HEK293 (cell line): Measurements from ENCODE around the gene STAT5B.
A peak's percentile ranks its signal among the peaks of the same experiment; 100 is the strongest.

Experiments
- CTCF ChIA-PET: fragments of 350-600 bp; formaldehyde crosslinking; extraction: SDS; loops from one replicate; lab custom pipeline; 2021; ENCODE audit warnings: antibody characterized with exemption; lab: Yijun Ruan, JAX
- POLR2A ChIA-PET: fragments of 300-600 bp; formaldehyde crosslinking; extraction: SDS; loops from one replicate; lab custom pipeline; 2020; ENCODE audit warnings: antibody characterized with exemption, inconsistent platforms; lab: Yijun Ruan, JAX
- H3K27ac ChIP-seq: fragments of 200-500 bp; sonication (Bioruptor generic); 2 replicates; pipeline ENCODE4 v1.5.1; 2014; ENCODE audit warnings: low read depth, low read length, control low read depth, inconsistent platforms; ENCODE audit errors: extremely low read depth
- H3K36me3 ChIP-seq, 2 experiments: fragments of 200-500 bp in 1 of 2; sonication (Bioruptor generic) in 1 of 2; 1 replicate in 1 of 2; 2 replicates in 1 of 2; pipeline ENCODE4 v1.5.1; 2014 to 2017; ENCODE audit warnings: inconsistent platforms in 2 of 2, low read length in 2 of 2; ENCODE audit not compliant: control insufficient read depth in 2 of 2, insufficient read depth in 1 of 2
- H3K4me1 ChIP-seq: fragments of 200-500 bp; sonication (Bioruptor generic); 2 replicates; pipeline ENCODE4 v1.5.1; 2014; ENCODE audit warnings: mild to moderate bottlenecking, low read length, inconsistent platforms; ENCODE audit not compliant: control insufficient read depth, insufficient read depth
- H3K4me3 ChIP-seq: 2 replicates; pipeline ENCODE4 v1.5.1; 2011; ENCODE audit warnings: low read depth, mild to moderate bottlenecking, control low read depth, low read length, moderate library complexity
- H3K9me3 ChIP-seq: fragments of 200-500 bp; sonication (Bioruptor generic); 2 replicates; pipeline ENCODE4 v1.5.1; 2014; ENCODE audit warnings: low read depth, low read length, inconsistent platforms; ENCODE audit not compliant: control insufficient read depth, insufficient read depth
- GLIS1 ChIP-seq: fragments of 450-650 bp; formaldehyde crosslinking; IDR thresholded peaks from 2 replicates; pipeline ENCODE4 v1.5.1; 2016; ENCODE audit warnings: missing biosample characterization, missing genetic modification characterization
- KLF7 ChIP-seq: fragments of 450-650 bp; formaldehyde crosslinking; IDR thresholded peaks from 2 replicates; pipeline ENCODE4 v1.5.1; 2016; ENCODE audit warnings: missing biosample characterization, missing genetic modification characterization, borderline replicate concordance
- MZF1 ChIP-seq: fragments of 450-650 bp; formaldehyde crosslinking; IDR thresholded peaks from 2 replicates; pipeline ENCODE4 v1.5.1; 2017; ENCODE audit warnings: missing biosample characterization, missing genetic modification characterization, borderline replicate concordance
- PRDM10 ChIP-seq: fragments of 450-650 bp; formaldehyde crosslinking; IDR thresholded peaks from 2 replicates; pipeline ENCODE4 v1.5.1; 2016; ENCODE audit warnings: missing biosample characterization, missing genetic modification characterization
- ZBTB21 ChIP-seq: fragments of 450-650 bp; formaldehyde crosslinking; IDR thresholded peaks from 2 replicates; pipeline ENCODE4 v1.5.1; 2017; ENCODE audit warnings: missing biosample characterization, missing genetic modification characterization
- ZFP3 ChIP-seq: fragments of 450-650 bp; formaldehyde crosslinking; IDR thresholded peaks from 2 replicates; pipeline ENCODE4 v1.5.1; 2016; ENCODE audit warnings: low read depth, missing biosample characterization, missing genetic modification characterization
- ZNF155 ChIP-seq: fragments of 450-650 bp; formaldehyde crosslinking; IDR thresholded peaks from 2 replicates; pipeline ENCODE4 v1.5.1; 2016; ENCODE audit warnings: missing biosample characterization, missing genetic modification characterization
- ZNF157 ChIP-seq: fragments of 450-650 bp; formaldehyde crosslinking; IDR thresholded peaks from 2 replicates; pipeline ENCODE4 v1.5.1; 2016; ENCODE audit warnings: missing biosample characterization, missing genetic modification characterization
- ZNF174 ChIP-seq: fragments of 450-650 bp; formaldehyde crosslinking; IDR thresholded peaks from 2 replicates; pipeline ENCODE4 v1.5.0; 2017; ENCODE audit warnings: missing biosample characterization, mild to moderate bottlenecking, missing genetic modification characterization
- ZNF239 ChIP-seq: fragments of 450-650 bp; formaldehyde crosslinking; IDR thresholded peaks from 2 replicates; pipeline ENCODE4 v1.5.1; 2016; ENCODE audit warnings: missing biosample characterization, missing genetic modification characterization
- ZNF37A ChIP-seq: fragments of 450-650 bp; IDR thresholded peaks from 2 replicates; pipeline ENCODE4 v1.5.1; 2018; ENCODE audit warnings: missing biosample characterization, missing genetic modification characterization
- ZNF596 ChIP-seq: fragments of 450-650 bp; IDR thresholded peaks from 2 replicates; pipeline ENCODE4 v1.5.0; 2018; ENCODE audit warnings: missing biosample characterization, mild to moderate bottlenecking, missing genetic modification characterization, moderate library complexity
- ZNF660 ChIP-seq: fragments of 450-650 bp; IDR thresholded peaks from 2 replicates; pipeline ENCODE4 v1.5.1; 2018; ENCODE audit warnings: missing biosample characterization, mild to moderate bottlenecking, missing genetic modification characterization
- ZNF704 ChIP-seq: fragments of 450-650 bp; formaldehyde crosslinking; IDR thresholded peaks from 2 replicates; pipeline ENCODE4 v1.5.1; 2016; ENCODE audit warnings: missing biosample characterization, missing genetic modification characterization
- ZNF830 ChIP-seq: fragments of 450-650 bp; IDR thresholded peaks from 2 replicates; pipeline ENCODE4 v1.5.0; 2018; ENCODE audit warnings: missing biosample characterization, missing genetic modification characterization, low read depth, mild to moderate bottlenecking, moderate library complexity
- TF ChIP-seq, protein P1 (sequence below): fragments of 450-650 bp; IDR thresholded peaks from 2 replicates; pipeline ENCODE4 v1.5.1; 2018; ENCODE audit warnings: missing biosample characterization, mild to moderate bottlenecking, missing genetic modification characterization
- TF ChIP-seq, protein P2 (sequence below): fragments of 450-650 bp; formaldehyde crosslinking; IDR thresholded peaks from 2 replicates; pipeline ENCODE4 v1.5.1; 2016; ENCODE audit warnings: missing biosample characterization, missing genetic modification characterization

The STAT5B gene

DNA sequence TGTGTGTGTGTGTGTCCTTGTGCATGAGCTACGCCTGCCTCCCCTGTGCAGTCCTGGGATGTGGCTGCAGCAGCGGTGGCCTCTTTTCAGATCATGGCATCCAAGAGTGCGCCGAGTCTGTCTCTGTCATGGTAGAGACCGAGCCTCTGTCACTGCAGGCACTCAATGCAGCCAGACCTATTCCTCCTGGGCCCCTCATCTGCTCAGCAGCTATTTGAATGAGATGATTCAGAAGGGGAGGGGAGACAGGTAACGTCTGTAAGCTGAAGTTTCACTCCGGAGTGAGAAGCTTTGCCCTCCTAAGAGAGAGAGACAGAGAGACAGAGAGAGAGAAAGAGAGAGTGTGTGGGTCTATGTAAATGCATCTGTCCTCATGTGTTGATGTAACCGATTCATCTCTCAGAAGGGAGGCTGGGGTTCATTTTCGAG lies 34.6 kb upstream of the STAT5B start:
- Histone ChIP-seq H3K9me3 (no peaks in the 10 kb centered on the region), H3K36me3 (peaks cover 7 to 18% of the 10 kb centered on the region in 2 experiments), H3K4me3 (no peak overlapping the region), H3K4me1 (peaks cover 2% of the 10 kb centered on the region)
- ChIA-PET POLR2A (interaction anchor here (0.6 kb wide), 1 partner anchor 8 kb away, joined by 8 read pairs; no protein-coding TSS in a partner anchor), CTCF (interaction anchor here (0.5 to 22.0 kb wide), 9 partner anchors 15 to 260 kb away, joined by 3 to 378 read pairs (median 5); no protein-coding TSS in a partner anchor)
- TF ChIP-seq ZNF239 (no peak), ZNF596 (0 out of 2 replicates have a peak, but pooled peaks have one; percentile 48), ZBTB21 (tag by site-specific recombination) (no peak), ZNF704 (tag by site-specific recombination) (no peak), ZNF830 (no peak), MZF1 (tag by site-specific recombination) (no peak)
- TF ChIP-seq, all 188 proteins: peak for 1
- H3K27ac ChIP-seq: no peak overlapping the region

- H3K4me3 ChIP-seq: no peak overlapping the region
- H3K4me1 ChIP-seq: peaks cover 2% of the 10 kb centered on the region
- H3K36me3 ChIP-seq: peaks cover 4 to 12% of the 10 kb centered on the region in 2 experiments
- ChIA-PET POLR2A (interaction anchor here (0.6 kb wide), 1 partner anchor 9 kb away, joined by 8 read pairs; no protein-coding TSS in a partner anchor), CTCF (interaction anchor here (1.1 to 22.0 kb wide), 6 partner anchors 8 to 217 kb away, joined by 3 to 378 read pairs (median 5); no protein-coding TSS in a partner anchor)
- 0 out of 2 replicates have a peak, but pooled peaks have one; percentile 22 for TF ChIP-seq PRDM10 (tag by site-specific recombination)
- no peak for TF ChIP-seq ZNF37A (tag by site-specific recombination)
- TF ChIP-seq KLF7 (tag by site-specific recombination): no peak
- TF ChIP-seq, all 188 proteins: peak for 1
- Histone ChIP-seq H3K27ac (no peak overlapping the region), H3K9me3 (no peaks in the 10 kb centered on the region)
Measured at GRCh38 chr17:42309986-42310786, 34.0 kb upstream of the STAT5B start.

GRCh38 chr17:42309142-42309541 lies 33.0 kb upstream of the STAT5B start:
- no peak overlapping the region for H3K27ac ChIP-seq
- peaks cover 0 to 8% of the 10 kb centered on the region in 2 experiments; a peak in 1 of 3 replicates for H3K36me3 ChIP-seq
- TF ChIP-seq ZFP3 (no peak), GLIS1 (no peak), ZNF155 (tag by site-specific recombination) (no peak), ZNF174 (tag by site-specific recombination) (no peak), ZNF157 (tag by site-specific recombination) (no peak), ZNF660 (tag by site-specific recombination) (no peak)
- TF ChIP-seq, protein P1, sequence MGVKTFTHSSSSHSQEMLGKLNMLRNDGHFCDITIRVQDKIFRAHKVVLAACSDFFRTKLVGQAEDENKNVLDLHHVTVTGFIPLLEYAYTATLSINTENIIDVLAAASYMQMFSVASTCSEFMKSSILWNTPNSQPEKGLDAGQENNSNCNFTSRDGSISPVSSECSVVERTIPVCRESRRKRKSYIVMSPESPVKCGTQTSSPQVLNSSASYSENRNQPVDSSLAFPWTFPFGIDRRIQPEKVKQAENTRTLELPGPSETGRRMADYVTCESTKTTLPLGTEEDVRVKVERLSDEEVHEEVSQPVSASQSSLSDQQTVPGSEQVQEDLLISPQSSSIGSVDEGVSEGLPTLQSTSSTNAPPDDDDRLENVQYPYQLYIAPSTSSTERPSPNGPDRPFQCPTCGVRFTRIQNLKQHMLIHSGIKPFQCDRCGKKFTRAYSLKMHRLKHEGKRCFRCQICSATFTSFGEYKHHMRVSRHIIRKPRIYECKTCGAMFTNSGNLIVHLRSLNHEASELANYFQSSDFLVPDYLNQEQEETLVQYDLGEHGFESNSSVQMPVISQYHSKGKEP (tag by site-specific recombination): no peak
- TF ChIP-seq, protein P2, sequence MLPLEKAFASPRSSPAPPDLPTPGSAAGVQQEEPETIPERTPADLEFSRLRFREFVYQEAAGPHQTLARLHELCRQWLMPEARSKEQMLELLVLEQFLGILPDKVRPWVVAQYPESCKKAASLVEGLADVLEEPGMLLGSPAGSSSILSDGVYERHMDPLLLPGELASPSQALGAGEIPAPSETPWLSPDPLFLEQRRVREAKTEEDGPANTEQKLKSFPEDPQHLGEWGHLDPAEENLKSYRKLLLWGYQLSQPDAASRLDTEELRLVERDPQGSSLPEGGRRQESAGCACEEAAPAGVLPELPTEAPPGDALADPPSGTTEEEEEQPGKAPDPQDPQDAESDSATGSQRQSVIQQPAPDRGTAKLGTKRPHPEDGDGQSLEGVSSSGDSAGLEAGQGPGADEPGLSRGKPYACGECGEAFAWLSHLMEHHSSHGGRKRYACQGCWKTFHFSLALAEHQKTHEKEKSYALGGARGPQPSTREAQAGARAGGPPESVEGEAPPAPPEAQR (tag by site-specific recombination): no peak
- peaks cover 2% of the 10 kb centered on the region for H3K4me1 ChIP-seq
- ChIA-PET POLR2A (interaction anchor here (0.7 kb wide), 1 partner anchor 33 kb away, joined by 3 read pairs; the partner anchor contains the start of gene STAT5B), CTCF (interaction anchor here (0.8 to 22.0 kb wide), 5 partner anchors 7 to 218 kb away, joined by 3 to 378 read pairs (median 4); no protein-coding TSS in a partner anchor)
- no peaks in the 10 kb centered on the region for H3K9me3 ChIP-seq
- no peak overlapping the region for H3K4me3 ChIP-seq
